Hematopoietic multipotent progenitor cell treated with erythropoietin and hydrocortisone succinate and interleukin-3 and kit ligand, for 4 days (in vitro differentiated cells): ENCODE measurements around the gene FKBP15.
"Not testable (repeated sequence)": the region's sequence is repeated elsewhere in the genome, so short reads cannot be mapped to it uniquely, and the experiment has no call there.

Source experiments
- DNase-seq: peaks from one replicate; pipeline ENCODE4 v3.0.0-alpha.2; 2015

The FKBP15 gene

GRCh38 chr9:113181165-113181564 is 39.9 kb downstream of the FKBP15 start:
- DNase-seq, result no peak

- DNase-seq, result no peak
Observed at GRCh38 chr9:113179839-113180238, 41.2 kb downstream of the FKBP15 start.

- DNase-seq, result no peak
Observed at GRCh38 chr9:113178087-113178486, 43.0 kb downstream of the FKBP15 start.

GRCh38 chr9:113177251-113177650 is 43.8 kb downstream of the FKBP15 start:
- no peak for DNase-seq

- no peak for DNase-seq
Observed at GRCh38 chr9:113176803-113177202, 44.3 kb downstream of the FKBP15 start.

- DNase-seq, result no peak
Observed at GRCh38 chr9:113173341-113173740, 47.7 kb downstream of the FKBP15 start.

GRCh38 chr9:113168809-113169208 is 52.3 kb downstream of the FKBP15 start:
- no peak for DNase-seq

- DNase-seq, result no peak
Observed at GRCh38 chr9:113166039-113166438, 55.0 kb downstream of the FKBP15 start.

- peak; percentile 24 for DNase-seq
Observed at GRCh38 chr9:113164536-113165300, 56.4 kb downstream of the FKBP15 start.

GRCh38 chr9:113163001-113163400 is 58.1 kb downstream of the FKBP15 start:
- no peak for DNase-seq

GRCh38 chr9:113160571-113160970 is 60.5 kb downstream of the FKBP15 start:
- no peak for DNase-seq

GRCh38 chr9:113158446-113158845 is 62.6 kb downstream of the FKBP15 start:
- DNase-seq, result no peak

- DNase-seq, result no peak
Observed at GRCh38 chr9:113156880-113157279, 64.2 kb downstream of the FKBP15 start.

GRCh38 chr9:113155911-113156588 is 65.0 kb downstream of the FKBP15 start:
- DNase-seq, result peak; percentile 85

- peak; percentile 71 for DNase-seq
Observed at GRCh38 chr9:113154946-113155345, 66.1 kb downstream of the FKBP15 start.

- DNase-seq, result peak; percentile 21
Observed at GRCh38 chr9:113154471-113154870, 66.6 kb downstream of the FKBP15 start.

- DNase-seq, result no peak
Observed at GRCh38 chr9:113153599-113153998, 67.5 kb downstream of the FKBP15 start.

- DNase-seq, result peak; percentile 42
Observed at GRCh38 chr9:113152699-113153098, 68.4 kb downstream of the FKBP15 start.

- peak; percentile 48 for DNase-seq
Observed at GRCh38 chr9:113151696-113152630, 69.1 kb downstream of the FKBP15 start.

- peak; percentile 93 for DNase-seq
Observed at GRCh38 chr9:113150670-113151611, 70.1 kb downstream of the FKBP15 start, which contains the start of gene SLC31A2. SLC31A2 (plus strand) TSS chr9:113151007; CDS start chr9:113151075, 68 bp downstream.

GRCh38 chr9:113149561-113149960 is 71.5 kb downstream of the FKBP15 start:
- DNase-seq, result not testable (repeated sequence)
